ENCODE measurements around the gene COL12A1. TPM values are rescaled to one million over a fixed set of nuclear protein-coding genes. Genes with fewer than 3 reads are reported as not detected.
"Not testable (repeated sequence)": the region's sequence is repeated elsewhere in the genome, so short reads cannot be mapped to it uniquely, and the experiment has no call there.

Gene COL12A1
- total RNA-seq, 1 donor from 2014 or later = 24.3 TPM

- H3K4me3 ChIP-seq (ENCODE audit: low read depth, low read length) = no peak overlapping the region
- H3K36me3 ChIP-seq (ENCODE audit: control insufficient read depth, insufficient read depth, low read length) = no peaks in the 10 kb centered on the region
- no peak for DNase-seq (ENCODE audit: low read depth)
- no peaks in the 10 kb centered on the region for H3K27me3 ChIP-seq (ENCODE audit: control insufficient read depth, insufficient read depth, low read length)
- no peak for TF ChIP-seq CTCF (IDR thresholded peaks at IDR 0.05; ENCODE audit: insufficient read depth, low read length, poor library complexity, severe bottlenecking)
Observed at GRCh38 chr6:75201021-75201420, 4.8 kb downstream of the COL12A1 start.

GRCh38 chr6:75199889-75200288, 6.0 kb downstream of the COL12A1 start:
- Histone ChIP-seq H3K4me3 (ENCODE audit: low read depth, low read length) (no peak overlapping the region), H3K36me3 (ENCODE audit: control insufficient read depth, insufficient read depth, low read length) (no peaks in the 10 kb centered on the region), H3K27me3 (ENCODE audit: control insufficient read depth, insufficient read depth, low read length) (no peaks in the 10 kb centered on the region)
- no peak for DNase-seq (ENCODE audit: low read depth)
- TF ChIP-seq CTCF (IDR thresholded peaks at IDR 0.05; ENCODE audit: insufficient read depth, low read length, poor library complexity, severe bottlenecking) = no peak

- no peak for TF ChIP-seq CTCF (IDR thresholded peaks at IDR 0.05; ENCODE audit: insufficient read depth, low read length, poor library complexity, severe bottlenecking)
- no peaks in the 10 kb centered on the region for H3K27me3 ChIP-seq (ENCODE audit: control insufficient read depth, insufficient read depth, low read length)
- no peaks in the 10 kb centered on the region for H3K36me3 ChIP-seq (ENCODE audit: control insufficient read depth, insufficient read depth, low read length)
- H3K4me3 ChIP-seq (ENCODE audit: low read depth, low read length) = no peak overlapping the region
- DNase-seq (ENCODE audit: low read depth) = no peak
Observed at GRCh38 chr6:75196081-75196687, 9.7 kb downstream of the COL12A1 start.

GRCh38 chr6:75188221-75188925, 17.5 kb downstream of the COL12A1 start:
- Histone ChIP-seq H3K4me3 (ENCODE audit: low read depth, low read length) (no peak overlapping the region), H3K36me3 (ENCODE audit: control insufficient read depth, insufficient read depth, low read length) (no peaks in the 10 kb centered on the region), H3K27me3 (ENCODE audit: control insufficient read depth, insufficient read depth, low read length) (no peaks in the 10 kb centered on the region)
- TF ChIP-seq CTCF (IDR thresholded peaks at IDR 0.05; ENCODE audit: insufficient read depth, low read length, poor library complexity, severe bottlenecking) = no peak
- DNase-seq (ENCODE audit: low read depth) = no peak

GRCh38 chr6:75186581-75186980, 19.3 kb downstream of the COL12A1 start:
- H3K4me3 ChIP-seq (ENCODE audit: low read depth, low read length); H3K27me3 ChIP-seq (ENCODE audit: control insufficient read depth, insufficient read depth, low read length); H3K36me3 ChIP-seq (ENCODE audit: control insufficient read depth, insufficient read depth, low read length); DNase-seq (ENCODE audit: low read depth): not testable (repeated sequence)

GRCh38 chr6:75183099-75183541, 22.7 kb downstream of the COL12A1 start:
- Histone ChIP-seq H3K27me3 (ENCODE audit: control insufficient read depth, insufficient read depth, low read length) (no peaks in the 10 kb centered on the region), H3K36me3 (ENCODE audit: control insufficient read depth, insufficient read depth, low read length) (no peaks in the 10 kb centered on the region), H3K4me3 (ENCODE audit: low read depth, low read length) (no peak overlapping the region)
- DNase-seq (ENCODE audit: low read depth) = no peak
- TF ChIP-seq CTCF (IDR thresholded peaks at IDR 0.05; ENCODE audit: insufficient read depth, low read length, poor library complexity, severe bottlenecking) = no peak
